Activated B cell treated with CpG ODN at 0.5 μM for 24 hours (primary cell): Measurements from ENCODE around the gene RPL21. TPM values are rescaled to one million over a fixed set of nuclear protein-coding genes. Genes with fewer than 3 reads are reported as not detected.

ENCODE experiments used
- ATAC-seq: fragments of 200-7000 bp; cut with Tn5 transposase; one replicate; pipeline ENCODE4 v1.10.0; 2021; ENCODE audit warnings: low read depth, mild to moderate bottlenecking, moderate library complexity
- CTCF ChIA-PET: fragments of 350-600 bp; sonication (Branson Sonifier 250); formaldehyde crosslinking; loops from one replicate; lab custom pipeline; 2021; ENCODE audit warnings: antibody characterized with exemption; lab: Charles Lee
- POLR2A ChIA-PET: fragments of 350-600 bp; sonication (Branson Sonifier 250); formaldehyde crosslinking; loops from one replicate; lab custom pipeline; 2021; ENCODE audit warnings: antibody characterized with exemption; lab: Charles Lee
- DNase-seq: peaks from one replicate; pipeline ENCODE4 v3.0.0; 2022
- H3K27ac Mint-ChIP-seq: one replicate; pipeline ENCODE4 v1.8.0; 2020; ENCODE audit warnings: mixed read lengths
- H3K27me3 Mint-ChIP-seq: one replicate; pipeline ENCODE4 v1.8.0; 2021; ENCODE audit warnings: mixed read lengths
- H3K36me3 Mint-ChIP-seq: one replicate; pipeline ENCODE4 v1.8.0; 2021; ENCODE audit warnings: low read depth, mixed read lengths
- H3K4me1 Mint-ChIP-seq: one replicate; pipeline ENCODE4 v1.8.0; 2021; ENCODE audit warnings: mixed read lengths
- H3K4me3 Mint-ChIP-seq: one replicate; pipeline ENCODE4 v1.8.0; 2020; ENCODE audit warnings: mild to moderate bottlenecking, mixed read lengths
- H3K9me3 Mint-ChIP-seq: one replicate; pipeline ENCODE4 v1.8.0; 2020; ENCODE audit warnings: mixed read lengths
- CTCF ChIP-seq: fragments of 200-600 bp; IDR thresholded peaks from one replicate; pipeline ENCODE4 v1.8.0; 2022; ENCODE audit warnings: antibody characterized with exemption, mild to moderate bottlenecking
- intact Hi-C: fragments of 100-400 bp; cut with micrococcal nuclease; formaldehyde crosslinking; loops from one replicate; pipeline ENCODE4 v1.15.1; 2024
- total RNA-seq: library from RNA; stranded (reverse); gene quantifications from 2 replicates; pipeline ENCODE4 v1.2.3, GENCODE V29; 2022

RPL21 gene
- total RNA-seq, 1 donor from 2014 or later: 1,996 TPM

- no peak for TF ChIP-seq CTCF
- CTCF ChIA-PET: interaction anchor here (0.5 kb wide), 1 partner anchor 20 kb away, joined by 3 read pairs; no protein-coding TSS in a partner anchor
- DNase-seq (no peak), ATAC-seq (peak; percentile 50)
- POLR2A ChIA-PET: no interaction called here
- H3K27ac Mint-ChIP-seq: peak overlapping the region; percentile 21
- no peaks in the 10 kb centered on the region for H3K9me3 Mint-ChIP-seq
- H3K4me1 Mint-ChIP-seq: peaks cover 28% of the 10 kb centered on the region
- no peaks in the 10 kb centered on the region for H3K36me3 Mint-ChIP-seq
- no peaks in the 10 kb centered on the region for H3K27me3 Mint-ChIP-seq
- intact Hi-C loops: no loop called here
- H3K4me3 Mint-ChIP-seq: peak overlapping the region; percentile 46
These were observed 41.8 kb downstream of the RPL21 start for GRCh38 chr13:27293076-27293691.

- H3K27ac Mint-ChIP-seq: peak overlapping the region; percentile 21
- intact Hi-C loops: no loop called here
- H3K4me1 Mint-ChIP-seq: peaks cover 28% of the 10 kb centered on the region
- H3K4me3 Mint-ChIP-seq: no peak overlapping the region
- peak; percentile 25 for ATAC-seq
- no peaks in the 10 kb centered on the region for H3K9me3 Mint-ChIP-seq
- H3K36me3 Mint-ChIP-seq: no peaks in the 10 kb centered on the region
- DNase-seq: no peak
- ChIA-PET CTCF (interaction anchor here (0.5 kb wide), 1 partner anchor 21 kb away, joined by 3 read pairs; no protein-coding TSS in a partner anchor), POLR2A (interaction anchor here (0.5 kb wide), 1 partner anchor 535 kb away, joined by 3 read pairs; no protein-coding TSS in a partner anchor)
- no peaks in the 10 kb centered on the region for H3K27me3 Mint-ChIP-seq
- no peak for TF ChIP-seq CTCF
These were observed 42.6 kb downstream of the RPL21 start for GRCh38 chr13:27293873-27294515.

- ATAC-seq (no peak), DNase-seq (no peak)
- peaks cover 28% of the 10 kb centered on the region for H3K4me1 Mint-ChIP-seq
- H3K27me3 Mint-ChIP-seq: no peaks in the 10 kb centered on the region
- no peak overlapping the region for H3K27ac Mint-ChIP-seq
- intact Hi-C loops: no loop called here
- no peaks in the 10 kb centered on the region for H3K9me3 Mint-ChIP-seq
- ChIA-PET CTCF (no interaction called here), POLR2A (no interaction called here)
- no peak for TF ChIP-seq CTCF
- no peaks in the 10 kb centered on the region for H3K36me3 Mint-ChIP-seq
- H3K4me3 Mint-ChIP-seq: no peak overlapping the region
These were observed 43.7 kb downstream of the RPL21 start for GRCh38 chr13:27295096-27295495.

- Mint-ChIP-seq H3K27ac (no peak overlapping the region), H3K4me3 (no peak overlapping the region), H3K9me3 (no peaks in the 10 kb centered on the region), H3K4me1 (peaks cover 28% of the 10 kb centered on the region), H3K36me3 (no peaks in the 10 kb centered on the region), H3K27me3 (no peaks in the 10 kb centered on the region)
- intact Hi-C loops: no loop called here
- no peak for DNase-seq
- ATAC-seq: no peak
- ChIA-PET POLR2A (no interaction called here), CTCF (no interaction called here)
- no peak for TF ChIP-seq CTCF
These were observed 44.3 kb downstream of the RPL21 start for GRCh38 chr13:27295660-27296059.

DNA sequence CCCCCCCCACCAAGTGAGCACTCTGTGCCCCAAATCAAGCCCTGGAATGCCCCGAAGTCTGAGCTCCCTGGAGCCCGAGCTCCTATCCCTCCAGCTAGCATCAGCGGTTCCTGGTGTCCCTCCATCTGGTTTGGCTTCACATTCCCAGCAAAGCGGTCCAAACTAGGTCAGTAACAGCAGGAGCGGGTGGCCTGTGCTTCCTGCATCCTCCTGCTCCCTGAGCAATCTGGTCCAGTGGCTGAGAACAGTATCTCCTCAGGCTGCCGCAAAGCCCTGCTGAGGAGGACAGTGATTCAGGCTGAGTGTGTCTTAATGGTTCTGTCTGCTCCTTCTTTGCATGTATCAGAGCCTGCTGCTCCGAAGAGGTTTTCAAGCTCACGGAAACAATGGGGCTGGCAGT lies 45.1 kb downstream of the RPL21 start:
- ChIA-PET CTCF (interaction anchor here (1.3 kb wide), 1 partner anchor 311 kb away, joined by 3 read pairs; no protein-coding TSS in a partner anchor), POLR2A (no interaction called here)
- H3K27ac Mint-ChIP-seq: no peak overlapping the region

More for the DNA sequence above, 45.1 kb downstream of the RPL21 start:
- Mint-ChIP-seq H3K36me3 (no peaks in the 10 kb centered on the region), H3K27me3 (no peaks in the 10 kb centered on the region), H3K9me3 (no peaks in the 10 kb centered on the region), H3K4me1 (peaks cover 28% of the 10 kb centered on the region), H3K4me3 (no peak overlapping the region)
- intact Hi-C loops: no loop called here
- TF ChIP-seq CTCF: no peak
- ATAC-seq: no peak
- DNase-seq: no peak
